Measurements from ENCODE around the gene BICDL1.
A peak's percentile ranks its signal among the peaks of the same experiment; 100 is the strongest.

BICDL1 gene

GRCh38 chr12:120071493-120072020 is 82.5 kb downstream of the BICDL1 start:
- H3K27ac ChIP-seq = no peak overlapping the region
- TF ChIP-seq ZFX (IDR thresholded peaks at IDR 0.05; ENCODE audit: borderline replicate concordance) (no peak), CTCF (IDR thresholded peaks at IDR 0.05) (no peak)

GRCh38 chr12:120072472-120073249 is 83.6 kb downstream of the BICDL1 start:
- H3K27ac ChIP-seq = no peak overlapping the region
- TF ChIP-seq CTCF (IDR thresholded peaks at IDR 0.05) (no peak), ZFX (IDR thresholded peaks at IDR 0.05; ENCODE audit: borderline replicate concordance) (no peak)

GRCh38 chr12:120075034-120075616 is 86.1 kb downstream of the BICDL1 start:
- no peak overlapping the region for H3K27ac ChIP-seq
- TF ChIP-seq CTCF (IDR thresholded peaks at IDR 0.05) = no peak

GRCh38 chr12:120076651-120077050 is 87.6 kb downstream of the BICDL1 start:
- H3K27ac ChIP-seq = peak overlapping the region; percentile 99
- TF ChIP-seq ZFX (IDR thresholded peaks at IDR 0.05; ENCODE audit: borderline replicate concordance) (no peak), CTCF (IDR thresholded peaks at IDR 0.05) (no peak)

GRCh38 chr12:120077260-120077659 is 88.2 kb downstream of the BICDL1 start:
- H3K27ac ChIP-seq = peak overlapping the region; percentile 99
- TF ChIP-seq ZFX (IDR thresholded peaks at IDR 0.05; ENCODE audit: borderline replicate concordance) (no peak), CTCF (IDR thresholded peaks at IDR 0.05) (no peak)

- peak overlapping the region; percentile 99 for H3K27ac ChIP-seq
These were observed 89.8 kb downstream of the BICDL1 start for GRCh38 chr12:120078868-120079267.

More at GRCh38 chr12:120078868-120079267, 89.8 kb downstream of the BICDL1 start:
- TF ChIP-seq CTCF (IDR thresholded peaks at IDR 0.05) = no peak
- TF ChIP-seq ZFX (IDR thresholded peaks at IDR 0.05; ENCODE audit: borderline replicate concordance) = no peak

Measured in 22Rv1 (cell line).